ENCODE results near the gene POU3F2.

- TF ChIP-seq CTCF (IDR thresholded peaks at IDR 0.05): no peak
- TF ChIP-seq EP300 (IDR thresholded peaks at IDR 0.05): no peak
- TF ChIP-seq POLR2AphosphoS5 (IDR thresholded peaks at IDR 0.05): no peak
- TF ChIP-seq POLR2A (IDR thresholded peaks at IDR 0.05; ENCODE audit: low read depth): no peak
Measured at GRCh38 chr6:98840385-98840784, 6.0 kb downstream of the POU3F2 start.
